Femur (tissue), 1 donor: ENCODE data around the gene PCDHGA1.
"Not testable (repeated sequence)": the region's sequence is repeated elsewhere in the genome, so short reads cannot be mapped to it uniquely, and the experiment has no call there.

Experiments used
- DNase-seq: peaks from one replicate; pipeline ENCODE4 v3.0.0-alpha.2; 2017

Gene PCDHGA1

GRCh38 chr5:141413540-141414069 lies 83.3 kb downstream of the PCDHGA1 start:
- DNase-seq = no peak

GRCh38 chr5:141414548-141415274 lies 84.4 kb downstream of the PCDHGA1 start:
- DNase-seq = not testable (repeated sequence)

- DNase-seq = not testable (repeated sequence)
Measured at GRCh38 chr5:141415275-141415618, 84.9 kb downstream of the PCDHGA1 start.

- DNase-seq = peak; percentile 78
Measured at GRCh38 chr5:141417494-141418172, 87.3 kb downstream of the PCDHGA1 start, which contains the start of gene PCDHGB7. PCDHGB7 (plus strand) TSS chr5:141417677; CDS start chr5:141417860, 183 bp downstream.

- no peak for DNase-seq
Measured at GRCh38 chr5:141419074-141419880, 89.0 kb downstream of the PCDHGA1 start.

- no peak for DNase-seq
Measured at GRCh38 chr5:141420855-141421488, 90.7 kb downstream of the PCDHGA1 start, which contains the start of gene PCDHGA11. PCDHGA11 (plus strand) TSS chr5:141421051; CDS start chr5:141421228, 177 bp downstream.

GRCh38 chr5:141421489-141421855 lies 91.2 kb downstream of the PCDHGA1 start:
- DNase-seq = no peak

- DNase-seq = no peak
Measured at GRCh38 chr5:141422742-141423291, 92.5 kb downstream of the PCDHGA1 start.

GRCh38 chr5:141427783-141428426 lies 97.6 kb downstream of the PCDHGA1 start:
- DNase-seq = no peak

- DNase-seq = peak; percentile 43
Measured at GRCh38 chr5:141430332-141431113, 100.2 kb downstream of the PCDHGA1 start, which contains the start of gene PCDHGA12. PCDHGA12 (plus strand) TSS chr5:141430507; CDS start chr5:141430760, 253 bp downstream.

GRCh38 chr5:141431286-141431685 lies 101.0 kb downstream of the PCDHGA1 start:
- no peak for DNase-seq

- not testable (repeated sequence) for DNase-seq
Measured at GRCh38 chr5:141432308-141432707, 102.0 kb downstream of the PCDHGA1 start.

- not testable (repeated sequence) for DNase-seq
Measured at GRCh38 chr5:141432726-141433125, 102.4 kb downstream of the PCDHGA1 start.

- no peak for DNase-seq
Measured at GRCh38 chr5:141434006-141434405, 103.7 kb downstream of the PCDHGA1 start.

GRCh38 chr5:141437221-141437620 lies 106.9 kb downstream of the PCDHGA1 start:
- DNase-seq = no peak

- DNase-seq = no peak
Measured at GRCh38 chr5:141439411-141440141, 109.3 kb downstream of the PCDHGA1 start.

GRCh38 chr5:141440341-141440740 lies 110.0 kb downstream of the PCDHGA1 start:
- DNase-seq = no peak

- no peak for DNase-seq
Measured at GRCh38 chr5:141441571-141442170, 111.4 kb downstream of the PCDHGA1 start.

- DNase-seq = no peak
Measured at GRCh38 chr5:141465351-141465750, 135.0 kb downstream of the PCDHGA1 start.
